T-helper 1 cell (primary cell): ENCODE data around the gene TMEM51.

Experiments
- DNase-seq, 5 donors: peaks; one replicate each; pipeline ENCODE4 v3.0.0-alpha.2; 2012 to 2020

The TMEM51 gene

DNA sequence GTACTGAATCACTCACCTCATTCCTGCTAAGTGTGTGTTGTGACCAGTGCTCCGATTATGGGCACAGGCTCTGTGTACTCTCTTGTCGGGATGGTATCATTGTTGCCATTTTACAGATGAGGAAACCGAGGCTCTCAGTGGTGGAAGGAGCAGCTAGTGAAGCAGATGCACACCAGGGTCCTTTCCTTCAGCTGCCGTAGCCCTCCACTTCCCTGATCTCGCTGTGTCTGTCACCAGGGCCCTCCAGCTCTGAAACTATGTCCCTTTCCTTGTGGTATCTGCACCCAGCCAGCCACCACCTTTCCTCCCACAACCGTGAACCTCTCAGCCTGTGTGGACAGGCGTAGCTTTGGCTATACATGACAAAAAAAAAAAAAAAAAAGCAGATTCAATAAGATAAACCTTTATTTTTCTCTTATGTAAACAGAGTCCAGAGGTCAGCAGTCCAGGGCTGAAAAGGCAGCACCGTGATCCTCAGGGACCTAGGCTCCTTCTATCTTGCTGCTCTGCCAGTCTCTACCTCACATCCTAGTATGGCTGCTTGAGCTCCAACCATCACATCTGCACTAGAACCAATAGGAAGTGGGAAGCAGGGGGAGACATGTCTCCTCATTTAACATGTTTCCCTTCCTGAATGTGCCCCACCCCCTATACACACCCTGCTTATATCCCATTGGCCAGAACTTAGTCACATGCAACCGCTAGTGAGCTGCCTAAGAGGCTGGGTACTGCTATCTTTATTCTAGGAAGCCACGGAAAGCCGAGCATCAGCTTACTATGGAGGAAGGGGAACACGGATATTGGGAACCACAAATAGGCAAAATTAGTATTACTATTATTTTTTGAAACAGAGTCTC is 44.3 kb downstream of the TMEM51 start:
- no peak for DNase-seq

DNA sequence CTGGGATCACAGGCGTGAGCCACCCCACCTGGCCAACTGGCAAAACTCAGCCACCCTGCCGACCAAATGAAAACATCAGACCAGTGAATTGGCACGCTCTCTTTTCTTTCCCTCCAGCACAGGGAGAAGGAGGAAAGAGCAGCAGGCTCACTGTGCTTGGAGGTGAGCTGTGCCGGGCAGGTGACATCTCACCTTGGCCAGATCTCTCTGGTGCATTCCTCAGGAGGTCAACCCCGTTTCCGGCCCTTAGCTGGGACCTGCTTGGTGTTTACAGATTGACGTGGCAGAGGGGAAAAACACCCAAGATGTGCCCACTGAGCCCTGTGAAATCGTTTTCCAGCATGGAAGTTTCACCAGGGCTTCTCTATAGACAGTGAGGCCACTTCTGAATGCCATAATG is 45.1 kb downstream of the TMEM51 start:
- DNase-seq, result no peak

- DNase-seq, result no peak
These were observed 47.7 kb downstream of the TMEM51 start for GRCh38 chr1:15201221-15201620.

DNA sequence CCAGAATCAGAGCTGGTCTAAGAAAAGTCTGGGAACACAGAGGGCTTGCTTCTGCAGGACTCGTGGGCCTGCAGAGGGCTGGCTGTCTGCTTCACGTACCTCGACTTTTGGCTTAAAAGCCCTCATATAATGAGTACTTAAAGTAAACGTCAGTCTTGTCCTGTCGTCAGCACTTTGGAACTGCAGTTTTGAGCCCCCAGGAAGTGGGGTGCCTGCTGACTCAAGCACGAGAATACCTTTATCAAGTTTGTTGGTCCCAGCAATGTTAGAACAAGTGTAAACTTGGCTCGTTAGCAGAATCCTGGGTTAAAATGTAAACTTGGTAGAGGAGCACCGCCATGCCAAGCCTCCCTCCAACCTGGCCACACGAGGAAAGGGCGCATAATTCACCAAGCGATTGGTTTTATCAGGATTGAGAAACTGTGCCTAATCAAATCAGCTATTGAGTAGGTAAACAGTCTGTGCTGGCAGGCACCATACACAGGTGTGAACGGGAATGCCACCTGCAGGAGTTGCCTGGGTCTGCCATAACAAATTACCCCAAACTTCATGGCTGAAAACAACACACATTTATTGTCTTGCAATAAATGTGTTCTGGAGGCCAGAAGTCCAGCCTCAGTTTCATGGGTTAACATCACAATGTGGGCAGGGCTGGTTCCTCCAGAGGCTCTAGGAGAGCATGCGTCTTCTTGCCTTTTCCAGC is 48.5 kb downstream of the TMEM51 start:
- DNase-seq, result no peak

DNA sequence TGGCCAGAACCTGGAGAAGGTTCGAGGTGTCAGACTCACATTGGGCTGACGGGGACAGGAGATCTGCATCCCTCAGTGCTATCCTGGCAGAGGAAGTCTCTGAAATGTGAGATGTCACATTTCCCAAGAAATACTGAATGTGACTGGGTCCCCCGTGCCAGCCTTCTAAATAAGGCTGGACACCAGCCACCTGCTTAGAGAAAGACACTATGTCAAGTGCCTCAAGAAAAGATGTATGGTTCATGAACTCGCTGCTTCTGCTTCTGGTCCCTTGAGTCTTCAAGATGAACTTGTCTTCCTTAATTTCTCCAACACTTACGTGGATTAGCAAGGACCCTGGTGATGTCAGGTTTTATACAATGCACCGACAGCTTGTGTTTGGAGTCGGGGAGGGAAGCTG is 51.4 kb downstream of the TMEM51 start:
- DNase-seq, result no peak

DNA sequence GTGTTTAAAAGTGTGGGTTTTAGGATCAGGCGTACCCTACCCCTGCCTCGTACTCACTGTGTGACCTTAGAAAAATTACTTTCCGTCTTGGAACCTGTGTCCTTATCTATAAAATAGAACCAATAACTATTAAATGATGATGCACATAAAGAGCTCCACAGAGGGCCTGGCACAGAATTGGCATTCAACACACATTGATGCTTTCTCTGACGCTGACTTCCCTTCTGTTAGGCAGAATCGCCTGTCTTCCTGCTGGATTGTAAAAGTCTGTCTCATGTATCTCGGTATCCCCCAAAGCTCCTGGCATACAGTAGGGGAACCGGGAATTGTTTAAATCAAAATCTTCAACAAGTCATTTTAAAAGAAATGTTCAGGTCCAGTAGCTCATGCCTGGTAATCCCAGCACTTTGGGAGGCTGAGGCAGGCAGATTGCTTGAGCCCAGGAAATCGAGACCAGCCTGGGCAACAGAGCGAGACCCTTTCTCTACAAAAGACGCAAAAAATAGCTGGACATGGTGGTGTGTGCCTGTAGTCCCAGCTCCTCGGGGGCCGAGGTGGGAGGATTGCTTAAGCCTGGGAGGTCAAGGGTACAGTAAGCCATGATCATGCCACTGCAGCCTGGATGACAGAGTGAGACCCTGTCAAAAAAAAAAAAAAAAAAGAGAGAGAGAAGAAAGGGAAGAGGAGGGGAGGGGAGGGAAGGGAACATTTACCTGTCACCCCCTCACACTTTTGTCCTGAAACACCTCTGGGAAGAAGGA is 52.2 kb downstream of the TMEM51 start:
- no peak for DNase-seq

DNA sequence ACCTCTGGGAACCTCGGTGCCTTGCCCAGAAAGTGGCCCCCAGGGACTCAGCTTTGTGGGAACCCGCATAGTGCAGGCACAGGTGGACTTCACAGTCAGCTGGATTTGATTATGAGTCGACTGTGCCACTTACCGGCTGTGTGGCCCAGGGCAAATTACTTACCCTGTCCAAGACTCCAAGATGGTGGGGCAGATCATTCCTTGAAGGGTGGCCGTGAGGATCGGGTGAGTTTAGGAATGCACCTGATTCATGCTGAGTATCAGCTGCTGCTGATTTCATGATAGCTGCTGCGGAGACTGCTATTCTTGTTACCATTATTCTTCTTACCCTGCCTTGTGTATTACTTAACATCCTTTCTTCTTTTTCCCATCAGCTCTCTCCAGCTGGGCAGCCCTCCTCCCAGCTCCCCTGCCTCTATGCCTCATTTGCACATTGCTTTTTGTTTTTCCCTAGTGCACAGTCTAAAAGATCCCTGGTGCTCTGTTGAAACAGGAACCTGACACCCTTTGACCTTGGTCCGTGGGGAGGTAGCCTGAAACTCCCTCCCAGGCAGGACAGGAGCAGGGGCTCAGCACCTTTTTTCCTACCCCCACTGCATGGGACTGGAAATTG is 53.0 kb downstream of the TMEM51 start:
- DNase-seq, result no peak

DNA sequence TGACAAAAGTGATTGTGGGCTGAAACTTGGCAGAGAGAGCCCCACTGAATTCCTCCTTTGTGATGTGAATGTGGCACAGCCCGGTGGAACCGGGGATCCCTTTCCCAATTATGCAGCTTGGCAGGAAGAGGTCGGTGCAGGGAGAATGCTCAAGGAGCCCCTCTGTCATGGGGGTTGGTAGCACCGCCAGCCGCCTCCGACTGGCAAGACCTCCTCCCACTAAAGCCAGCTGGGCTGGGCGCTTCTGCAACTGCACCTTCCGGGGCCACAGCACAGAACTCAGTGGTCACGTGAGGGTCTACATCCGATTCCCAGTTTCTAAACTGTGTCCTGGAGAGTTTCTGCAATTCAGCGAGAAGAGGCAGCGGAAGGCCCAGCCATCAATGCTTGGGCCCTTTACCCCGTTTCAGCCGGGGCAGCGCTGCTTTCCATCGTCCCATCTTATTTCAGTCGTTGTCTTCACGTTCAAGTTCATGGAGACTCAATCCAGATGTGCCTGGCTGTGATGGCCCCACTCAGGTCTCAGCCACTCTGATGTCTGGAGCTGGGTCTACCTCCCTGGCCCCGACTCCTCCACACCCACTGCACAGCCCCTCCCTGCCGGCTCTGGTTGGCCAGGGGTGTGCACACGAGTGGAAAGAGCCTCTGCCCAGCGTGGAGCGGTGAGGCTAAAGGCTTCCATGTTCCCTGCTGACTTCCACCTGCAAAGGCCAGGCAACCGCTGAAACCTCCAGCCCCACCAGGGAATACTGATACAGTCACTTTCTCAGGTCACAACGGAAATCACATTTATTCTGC is 53.7 kb downstream of the TMEM51 start:
- DNase-seq, result no peak

GRCh38 chr1:15207829-15208429 is 54.4 kb downstream of the TMEM51 start:
- DNase-seq, result no peak

- no peak for DNase-seq
These were observed 57.3 kb downstream of the TMEM51 start for GRCh38 chr1:15210651-15211375.

DNA sequence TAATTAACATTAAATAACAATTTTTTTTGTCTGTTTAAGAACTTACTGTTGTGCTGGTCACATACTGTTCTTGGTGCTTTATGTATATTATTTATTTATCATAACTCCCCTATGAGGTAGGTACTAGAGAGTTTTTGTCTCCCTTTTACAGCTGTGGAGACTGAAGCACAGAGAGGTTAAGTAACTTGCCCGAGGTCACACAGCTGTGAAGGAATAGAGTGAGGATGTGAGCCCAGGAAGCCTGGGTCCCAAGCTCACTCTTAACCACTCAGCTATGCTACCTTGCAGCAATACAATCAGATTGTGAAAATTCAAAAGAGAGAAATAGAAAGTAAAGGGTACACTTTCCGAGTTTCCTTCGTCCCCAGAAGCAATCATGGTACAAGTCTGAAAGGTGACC is 57.9 kb downstream of the TMEM51 start:
- no peak for DNase-seq

DNA sequence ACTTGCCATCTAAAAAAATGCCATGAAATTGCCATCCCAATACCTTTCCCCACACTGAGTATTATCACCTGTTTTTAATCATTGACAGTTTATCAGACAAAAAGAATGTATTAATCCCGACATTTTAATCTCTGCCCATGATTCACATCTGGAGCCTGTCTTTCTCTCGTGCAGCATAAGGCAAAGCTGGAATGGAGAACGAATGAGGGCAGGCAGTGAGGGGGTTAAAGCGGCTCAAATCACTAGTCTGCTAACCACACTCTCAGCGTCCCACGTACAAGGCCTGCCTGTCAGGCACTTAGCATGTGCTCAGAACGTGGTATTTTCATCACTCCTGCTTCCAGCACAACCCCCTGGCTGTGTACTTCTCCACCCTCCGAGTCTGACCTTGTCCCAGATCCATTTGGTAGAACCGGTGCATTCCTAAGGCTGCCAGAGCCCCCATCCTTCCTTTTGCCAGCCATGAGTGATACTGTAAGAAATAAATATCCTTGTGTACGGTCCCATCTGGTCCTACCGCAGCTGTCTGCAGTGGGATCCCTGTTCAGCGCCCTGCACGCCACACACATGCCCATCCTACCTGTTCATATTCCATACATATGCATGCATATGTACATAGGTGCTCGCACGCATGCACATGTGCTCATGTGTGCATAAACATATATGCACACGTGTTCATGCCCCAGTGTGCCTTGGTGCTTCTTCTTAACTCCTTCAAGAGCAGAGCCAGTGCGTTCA is 58.8 kb downstream of the TMEM51 start:
- DNase-seq, result no peak

- no peak for DNase-seq
These were observed 59.4 kb downstream of the TMEM51 start for GRCh38 chr1:15212954-15213291.

GRCh38 chr1:15213341-15213821 is 59.8 kb downstream of the TMEM51 start:
- no peak for DNase-seq

DNA sequence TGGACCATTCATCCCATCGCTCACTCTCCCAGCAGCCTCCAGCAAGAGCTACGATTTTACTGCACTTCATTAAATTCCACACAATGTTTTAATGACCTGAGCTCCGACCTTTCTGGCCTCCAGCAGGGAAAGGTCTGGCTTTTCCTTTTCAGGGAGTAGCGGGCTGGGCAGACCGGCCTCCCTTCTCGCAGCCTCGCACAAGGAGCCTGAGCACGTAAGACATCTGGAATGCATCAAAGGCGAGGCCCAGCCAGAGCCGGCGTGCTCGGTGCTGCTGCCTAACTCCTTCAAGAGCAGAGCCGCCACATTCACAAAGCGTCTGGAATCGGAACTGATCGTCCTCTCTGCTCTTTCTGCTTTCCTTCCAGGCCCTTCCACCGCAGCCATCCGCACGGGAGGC is 61.0 kb downstream of the TMEM51 start:
- no peak for DNase-seq

- DNase-seq, result no peak
These were observed 61.6 kb downstream of the TMEM51 start for GRCh38 chr1:15215116-15215515.

DNA sequence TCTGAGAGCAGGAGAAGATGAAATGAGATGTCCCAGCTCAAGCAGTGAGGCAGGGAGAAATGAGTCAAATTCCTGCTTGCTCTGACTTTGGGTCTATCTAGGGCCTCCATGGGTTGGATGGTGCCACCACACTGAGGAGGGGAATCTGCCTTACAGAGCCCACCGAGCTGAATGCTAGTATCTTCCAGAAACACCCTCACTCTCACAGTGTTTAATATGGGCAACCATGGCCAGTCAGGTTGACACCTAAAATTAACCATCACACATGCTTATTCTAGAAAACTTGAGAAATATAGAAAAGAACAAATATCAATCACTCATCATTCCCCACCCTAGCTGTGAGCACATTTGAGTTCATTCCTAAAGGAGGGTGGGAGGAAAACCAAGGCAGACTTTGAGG is 64.1 kb downstream of the TMEM51 start:
- no peak for DNase-seq

DNA sequence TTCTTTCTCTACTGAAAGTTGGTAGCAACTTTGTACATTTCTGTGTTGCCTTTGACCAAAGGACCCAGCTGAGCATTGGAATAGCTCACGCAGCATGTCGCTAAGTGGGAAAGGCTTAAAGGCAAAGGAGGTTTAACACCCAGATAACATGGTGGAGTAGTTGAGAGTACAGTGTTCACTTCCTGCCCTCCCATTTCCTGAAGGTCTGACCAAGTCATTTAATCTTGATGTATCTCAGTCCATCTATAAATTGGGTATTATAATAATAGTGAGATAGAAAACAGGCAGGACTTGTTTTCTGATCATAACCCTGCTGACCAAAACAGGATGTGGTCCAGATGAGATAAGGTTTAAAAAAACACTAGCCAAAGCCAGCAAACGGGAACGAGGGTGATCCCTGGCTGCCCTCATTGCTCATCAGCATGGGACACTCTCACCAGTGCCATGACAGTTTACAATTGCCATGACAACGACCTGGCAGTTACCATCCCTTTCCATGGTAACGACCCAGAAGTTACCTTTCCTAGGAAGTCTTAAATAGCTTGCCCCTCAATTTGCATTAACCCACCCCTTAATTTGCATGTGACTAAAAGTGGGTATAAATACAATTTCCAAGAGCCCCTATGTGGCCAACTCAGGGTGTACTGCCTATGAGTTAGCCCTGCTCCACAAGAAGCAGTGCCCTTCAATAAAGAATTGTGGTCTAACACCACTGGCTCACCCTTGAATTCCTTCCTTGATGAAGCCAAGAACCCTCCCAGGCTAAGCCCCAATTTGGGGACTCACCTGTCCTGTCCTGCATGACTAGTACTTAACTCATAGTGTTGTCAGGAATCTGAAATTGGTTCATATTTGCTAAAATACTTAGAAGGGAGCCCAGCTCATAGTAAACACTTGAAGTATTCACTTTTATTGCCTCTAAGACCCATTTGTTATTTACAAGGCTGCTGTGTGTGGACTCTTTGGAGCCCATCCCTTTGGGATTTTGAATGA is 65.0 kb downstream of the TMEM51 start:
- DNase-seq, result no peak
